Lower leg skin (tissue), 3 donors: ENCODE results near the gene PSMA1.

Experiments
- CTCF ChIP-seq, 3 donors: fragments of 450-650 bp; IDR thresholded peaks; one replicate each; pipeline ENCODE4 v1.5.1; 2016; ENCODE audit warnings: antibody characterized with exemption in 3 of 3, mild to moderate bottlenecking in 3 of 3, moderate library complexity in 2 of 3
- POLR2A ChIP-seq, 2 donors: fragments of 450-650 bp; IDR thresholded peaks; one replicate each; pipeline ENCODE4 v1.6.1; 2016 to 2017; ENCODE audit warnings: antibody characterized with exemption in 2 of 2, mild to moderate bottlenecking in 1 of 2, moderate library complexity in 1 of 2

DNA sequence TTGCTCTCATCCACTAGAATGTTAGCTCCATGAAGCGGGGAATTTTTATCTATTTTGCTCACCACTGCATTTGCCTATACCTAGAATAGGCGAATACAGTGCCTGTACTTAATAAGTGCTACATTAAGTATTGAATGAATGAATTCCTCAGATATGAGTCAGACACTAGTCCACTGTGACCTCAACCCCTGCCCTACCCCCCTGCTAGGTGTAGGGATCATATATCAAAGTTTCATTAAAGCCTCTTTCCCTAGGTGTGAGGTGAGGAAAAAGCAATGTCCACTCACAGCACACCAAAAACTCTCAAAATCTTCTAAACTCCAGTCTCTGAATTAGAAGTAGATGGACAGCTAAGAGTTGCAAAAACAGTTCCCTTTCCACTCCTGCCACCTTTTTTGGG lies 9.8 kb upstream of the PSMA1 start:
- no peak for TF ChIP-seq CTCF (IDR thresholded peaks at IDR 0.05)
- TF ChIP-seq POLR2A (IDR thresholded peaks at IDR 0.05) = no peak
